Ramos (cell line): ENCODE measurements around the gene BCAS4.

Experiments used
- in situ Hi-C: fragments of 300-500 bp; cut with MboI; formaldehyde crosslinking; loops from one replicate; pipeline ENCODE4 v1.14.3; 2022; ENCODE audit warnings: low sequenced_read_pairs; ENCODE audit not compliant: unreplicated experiment

BCAS4 gene

GRCh38 chr20:50844430-50845100 is 49.7 kb downstream of the BCAS4 start:
- in situ Hi-C loops, result no loop called here

GRCh38 chr20:50845566-50846215 is 50.8 kb downstream of the BCAS4 start:
- in situ Hi-C loops, result no loop called here

- in situ Hi-C loops, result no loop called here
Observed at GRCh38 chr20:50848341-50848808, 53.5 kb downstream of the BCAS4 start.

GRCh38 chr20:50848846-50849673 is 54.2 kb downstream of the BCAS4 start:
- in situ Hi-C loops, result no loop called here

GRCh38 chr20:50850721-50851286 is 55.9 kb downstream of the BCAS4 start:
- in situ Hi-C loops, result no loop called here

- in situ Hi-C loops, result no loop called here
Observed at GRCh38 chr20:50852085-50852484, 57.2 kb downstream of the BCAS4 start.

- in situ Hi-C loops, result no loop called here
Observed at GRCh38 chr20:50854506-50855249, 59.8 kb downstream of the BCAS4 start.

- in situ Hi-C loops, result no loop called here
Observed at GRCh38 chr20:50855498-50856474, 60.9 kb downstream of the BCAS4 start.

GRCh38 chr20:50856475-50857041 is 61.7 kb downstream of the BCAS4 start:
- in situ Hi-C loops, result no loop called here

GRCh38 chr20:50857348-50857747 is 62.5 kb downstream of the BCAS4 start:
- in situ Hi-C loops, result no loop called here

- in situ Hi-C loops, result no loop called here
Observed at GRCh38 chr20:50858525-50858924, 63.7 kb downstream of the BCAS4 start.

GRCh38 chr20:50859161-50859560 is 64.3 kb downstream of the BCAS4 start:
- in situ Hi-C loops, result no loop called here

- in situ Hi-C loops, result no loop called here
Observed at GRCh38 chr20:50861012-50861411, 66.2 kb downstream of the BCAS4 start.

GRCh38 chr20:50862546-50862945 is 67.7 kb downstream of the BCAS4 start:
- in situ Hi-C loops, result no loop called here

- in situ Hi-C loops, result no loop called here
Observed at GRCh38 chr20:50865114-50865513, 70.3 kb downstream of the BCAS4 start.

GRCh38 chr20:50865591-50865990 is 70.7 kb downstream of the BCAS4 start:
- in situ Hi-C loops, result no loop called here

- in situ Hi-C loops, result no loop called here
Observed at GRCh38 chr20:50866036-50866685, 71.3 kb downstream of the BCAS4 start.

- in situ Hi-C loops, result no loop called here
Observed at GRCh38 chr20:50866831-50867230, 72.0 kb downstream of the BCAS4 start.
